ENCODE data around the gene MYH14.

MYH14 gene

DNA sequence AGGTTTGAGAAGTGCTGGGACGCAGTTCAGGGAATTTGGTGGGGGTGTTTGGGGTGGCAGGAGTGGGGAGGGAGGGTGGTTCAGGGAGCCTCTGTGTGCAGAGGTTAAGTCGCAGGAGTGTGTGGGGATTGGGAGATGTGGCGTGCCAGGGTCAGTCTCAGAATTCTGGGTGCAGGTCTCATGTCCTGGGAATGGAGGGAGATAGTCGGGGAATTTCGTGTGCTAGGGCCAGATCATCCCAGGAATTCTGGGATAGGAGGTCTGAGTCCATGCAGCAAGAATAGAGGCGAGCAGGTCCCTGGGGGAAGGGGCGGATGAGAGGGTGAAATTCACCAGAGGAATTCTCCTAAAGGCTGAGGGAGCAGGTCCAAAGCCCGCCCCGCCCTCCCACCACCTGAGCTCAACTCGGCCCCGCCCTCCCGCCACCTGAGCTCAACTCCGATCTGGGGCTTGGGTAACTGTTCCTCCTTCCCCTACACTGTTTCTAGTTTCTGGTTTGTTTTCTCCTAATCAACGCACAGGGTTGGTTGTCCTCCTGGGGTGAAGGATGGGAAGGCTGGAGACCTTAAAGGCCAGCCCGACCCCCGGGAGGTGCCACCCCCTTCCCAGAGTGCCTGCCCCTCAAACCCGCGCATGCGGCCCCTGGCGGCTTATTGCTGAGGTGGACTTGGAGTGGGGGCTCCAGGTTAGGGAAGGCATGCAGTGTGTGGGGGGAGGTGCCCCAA is 110.6 kb downstream of the MYH14 start:
- no peak for DNase-seq (ENCODE audit: low read depth)
- no peak overlapping the region for H3K4me3 ChIP-seq (ENCODE audit: low read length)
- TF ChIP-seq, protein P1, sequence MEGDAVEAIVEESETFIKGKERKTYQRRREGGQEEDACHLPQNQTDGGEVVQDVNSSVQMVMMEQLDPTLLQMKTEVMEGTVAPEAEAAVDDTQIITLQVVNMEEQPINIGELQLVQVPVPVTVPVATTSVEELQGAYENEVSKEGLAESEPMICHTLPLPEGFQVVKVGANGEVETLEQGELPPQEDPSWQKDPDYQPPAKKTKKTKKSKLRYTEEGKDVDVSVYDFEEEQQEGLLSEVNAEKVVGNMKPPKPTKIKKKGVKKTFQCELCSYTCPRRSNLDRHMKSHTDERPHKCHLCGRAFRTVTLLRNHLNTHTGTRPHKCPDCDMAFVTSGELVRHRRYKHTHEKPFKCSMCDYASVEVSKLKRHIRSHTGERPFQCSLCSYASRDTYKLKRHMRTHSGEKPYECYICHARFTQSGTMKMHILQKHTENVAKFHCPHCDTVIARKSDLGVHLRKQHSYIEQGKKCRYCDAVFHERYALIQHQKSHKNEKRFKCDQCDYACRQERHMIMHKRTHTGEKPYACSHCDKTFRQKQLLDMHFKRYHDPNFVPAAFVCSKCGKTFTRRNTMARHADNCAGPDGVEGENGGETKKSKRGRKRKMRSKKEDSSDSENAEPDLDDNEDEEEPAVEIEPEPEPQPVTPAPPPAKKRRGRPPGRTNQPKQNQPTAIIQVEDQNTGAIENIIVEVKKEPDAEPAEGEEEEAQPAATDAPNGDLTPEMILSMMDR (IDR thresholded peaks at IDR 0.05; ENCODE audit: insufficient read depth, low read depth, low read length, missing control alignments), result no peak

DNA sequence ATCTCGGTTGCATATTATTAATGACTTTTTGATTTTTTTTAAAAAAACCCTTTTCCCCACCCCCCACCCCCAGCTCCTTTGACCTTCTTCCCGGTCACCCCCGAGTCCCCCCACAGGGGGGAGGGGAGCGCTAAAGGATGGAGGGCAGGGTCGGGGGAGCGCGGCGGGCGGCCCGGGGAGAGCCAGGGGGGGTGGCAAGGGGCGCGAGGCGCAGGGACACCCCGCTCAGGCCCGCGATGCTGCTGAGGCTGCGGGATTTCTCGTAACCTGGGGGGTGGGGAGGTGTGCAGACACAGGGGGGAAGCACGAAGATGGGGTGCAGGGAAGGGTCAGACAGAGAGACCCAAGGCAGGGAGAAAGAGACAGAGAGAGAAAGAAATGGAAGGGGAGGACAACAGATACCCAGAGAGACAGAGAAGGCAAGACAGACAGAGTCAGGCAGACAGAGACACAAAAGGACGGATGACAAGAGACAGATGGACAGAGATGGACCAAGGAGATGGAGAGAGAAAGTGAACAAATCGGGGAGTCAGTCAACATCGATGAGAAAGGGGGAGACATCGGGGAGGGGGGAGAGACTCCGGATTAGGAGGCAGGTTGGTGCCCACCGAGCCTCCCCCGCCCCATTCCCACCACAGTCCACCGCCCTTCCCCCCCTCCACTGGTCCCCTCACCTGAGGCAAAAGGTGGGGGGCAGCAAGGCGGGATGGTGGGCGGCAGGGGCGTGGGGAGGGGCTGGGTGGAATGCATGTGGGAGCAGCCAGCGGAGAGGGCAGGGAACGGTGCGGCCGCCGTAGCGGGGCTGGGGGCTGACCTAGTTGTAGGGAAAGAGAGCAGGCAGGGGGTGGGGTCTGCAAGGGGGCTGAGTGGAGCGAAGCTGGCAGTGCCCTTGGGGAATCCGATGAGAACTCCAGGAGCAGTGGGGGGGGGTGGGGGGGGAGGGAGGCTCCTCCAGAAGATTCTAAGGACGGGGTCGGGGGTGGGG is 111.6 kb downstream of the MYH14 start:
- H3K4me3 ChIP-seq (ENCODE audit: low read length), result no peak overlapping the region
- DNase-seq (ENCODE audit: low read depth), result no peak
- TF ChIP-seq, protein P1 (IDR thresholded peaks at IDR 0.05; ENCODE audit: insufficient read depth, low read depth, low read length, missing control alignments), result no peak

DNA sequence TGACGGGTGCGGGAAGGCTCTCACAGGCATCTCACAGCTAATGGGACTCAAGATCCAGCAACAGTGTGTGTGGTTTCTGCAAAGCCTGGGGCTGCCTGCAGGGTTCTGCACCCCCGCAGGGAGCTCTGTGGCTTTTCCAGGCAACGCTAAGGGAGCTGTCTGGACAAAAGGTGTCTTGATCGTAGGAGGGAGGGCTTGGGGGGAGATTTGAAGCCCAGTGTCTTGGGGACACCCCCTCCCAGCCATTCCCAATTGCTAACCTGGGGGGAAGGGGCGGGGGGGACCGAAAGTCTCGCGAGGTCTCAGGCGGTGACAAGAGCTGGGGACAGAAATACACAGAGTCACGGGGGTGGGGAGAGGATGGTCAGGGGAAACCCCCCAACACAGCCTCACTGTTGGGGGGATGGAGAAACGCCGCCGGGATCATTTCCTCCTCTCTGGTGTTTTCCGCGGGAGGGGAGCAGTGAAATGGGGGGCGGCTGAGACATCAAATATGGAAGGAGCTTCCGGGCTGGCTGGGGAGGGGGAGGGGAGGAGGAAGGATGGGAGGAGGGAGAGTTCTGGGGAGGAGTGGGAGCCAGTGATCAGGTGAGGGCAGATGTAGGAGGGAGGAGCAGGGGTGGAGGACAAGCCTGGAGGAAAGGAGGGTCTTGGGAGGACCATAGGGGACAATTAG is 112.5 kb downstream of the MYH14 start:
- no peak overlapping the region for H3K4me3 ChIP-seq (ENCODE audit: low read length)
- no peak for DNase-seq (ENCODE audit: low read depth)

DNA sequence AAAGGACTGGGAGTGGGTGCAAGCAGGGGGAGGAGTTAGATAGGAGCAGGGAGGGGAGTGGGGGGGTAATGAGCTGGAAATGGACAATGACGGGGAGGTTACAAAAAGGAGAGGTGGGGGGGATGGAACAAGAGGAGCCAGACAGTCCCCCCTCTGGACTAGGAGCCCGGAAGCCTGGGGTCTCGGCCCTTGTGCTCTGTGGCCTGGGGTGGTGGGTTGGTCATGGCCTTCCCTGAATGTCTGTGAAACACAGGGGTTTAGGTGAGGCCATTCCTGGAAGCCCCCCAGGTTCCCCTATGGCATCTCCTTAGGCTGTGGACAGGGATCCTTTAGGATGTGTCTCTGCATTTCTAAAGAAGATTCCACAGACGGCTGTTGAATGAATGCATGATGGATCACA is 113.7 kb downstream of the MYH14 start:
- DNase-seq (ENCODE audit: low read depth), result no peak
- TF ChIP-seq, protein P1 (IDR thresholded peaks at IDR 0.05; ENCODE audit: insufficient read depth, low read depth, low read length, missing control alignments), result no peak
- no peak overlapping the region for H3K4me3 ChIP-seq (ENCODE audit: low read length)

More for the DNA sequence above, 112.5 kb downstream of the MYH14 start:
- TF ChIP-seq, protein P1 (IDR thresholded peaks at IDR 0.05; ENCODE audit: insufficient read depth, low read depth, low read length, missing control alignments), result no peak

DNA sequence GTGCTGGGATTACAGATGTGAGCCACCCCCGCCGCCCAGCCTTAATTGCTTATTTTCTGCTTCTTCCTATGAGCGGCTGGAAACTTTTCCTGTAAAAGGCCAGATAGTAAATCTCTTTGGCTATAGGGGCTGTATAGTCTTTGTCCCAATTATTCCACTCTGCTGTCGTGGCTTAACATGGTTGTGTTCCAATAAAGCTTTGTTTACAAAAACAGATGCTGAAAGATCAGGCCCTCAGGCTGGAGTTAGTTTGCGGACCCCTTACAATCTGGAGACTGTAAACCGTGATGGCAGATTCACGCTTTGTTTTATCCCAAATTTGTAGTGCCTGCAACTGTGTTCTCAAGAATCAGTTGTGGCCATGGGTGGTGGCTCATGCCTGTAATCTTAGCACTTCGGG is 115.0 kb downstream of the MYH14 start:
- H3K4me3 ChIP-seq (ENCODE audit: low read length), result no peak overlapping the region
- TF ChIP-seq, protein P1 (IDR thresholded peaks at IDR 0.05; ENCODE audit: insufficient read depth, low read depth, low read length, missing control alignments), result no peak
- no peak for DNase-seq (ENCODE audit: low read depth)

DNA sequence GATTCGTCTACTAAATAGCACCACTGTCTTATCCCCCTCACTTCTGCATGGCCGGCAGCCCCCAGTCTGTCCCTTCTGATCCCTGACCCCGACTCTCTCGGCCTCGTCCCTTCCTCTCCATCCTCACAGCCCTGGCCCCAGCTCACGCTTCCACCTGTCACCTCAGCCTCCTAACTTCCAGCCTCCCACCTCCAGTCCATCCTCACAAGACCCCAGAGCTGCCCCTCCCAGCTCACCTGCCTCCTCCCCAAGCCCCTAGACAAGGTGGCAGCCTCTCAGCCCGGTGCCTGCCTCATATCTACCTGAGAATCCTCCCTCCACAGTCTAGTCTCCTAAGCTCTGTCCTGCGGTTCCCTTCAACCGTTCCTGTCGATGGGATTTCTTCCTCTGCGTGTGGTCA is 115.7 kb downstream of the MYH14 start:
- TF ChIP-seq, protein P1 (IDR thresholded peaks at IDR 0.05; ENCODE audit: insufficient read depth, low read depth, low read length, missing control alignments), result no peak
- no peak overlapping the region for H3K4me3 ChIP-seq (ENCODE audit: low read length)
- no peak for DNase-seq (ENCODE audit: low read depth)
